GM23338 (cell line): ENCODE data around the gene PPP1R36. TPM values are rescaled to one million over a fixed set of nuclear protein-coding genes. Genes with fewer than 3 reads are reported as not detected.

Source experiments
- CREB1 ChIP-seq: fragments of 250-450 bp; sonication (Bioruptor Pico); IDR thresholded peaks from 2 replicates; pipeline ENCODE4 v1.5.0; 2020; ENCODE audit warnings: low read depth, mild to moderate bottlenecking, moderate library complexity
- EZH2phosphoT487 ChIP-seq: fragments of 200-600 bp; sonication (generic); IDR thresholded peaks from one replicate; pipeline ENCODE4 v1.8.1; 2018; ENCODE audit warnings: antibody characterized with exemption; ENCODE audit not compliant: unreplicated experiment
- JUNB ChIP-seq: IDR thresholded peaks from one replicate; pipeline ENCODE4 v1.6.1; 2016; ENCODE audit warnings: antibody characterized with exemption; ENCODE audit not compliant: unreplicated experiment
- POLR2AphosphoS5 ChIP-seq: IDR thresholded peaks from 2 replicates; pipeline ENCODE4 v1.6.1; 2016; ENCODE audit warnings: antibody characterized with exemption, low read depth
- STAT1 ChIP-seq: IDR thresholded peaks from one replicate; pipeline ENCODE4 v1.6.1; 2016; ENCODE audit warnings: antibody characterized with exemption; ENCODE audit not compliant: unreplicated experiment
- ZNF114 ChIP-seq: fragments of 250-450 bp; sonication (Bioruptor Pico); IDR thresholded peaks from 2 replicates; pipeline ENCODE4 v1.5.0; 2020; ENCODE audit warnings: mild to moderate bottlenecking, moderate library complexity
- ZNF331 ChIP-seq: fragments of 250-450 bp; sonication (Bioruptor Pico); IDR thresholded peaks from 2 replicates; pipeline ENCODE4 v1.5.0; 2020; ENCODE audit warnings: low read depth, mild to moderate bottlenecking, moderate library complexity
- polyA plus RNA-seq: library from polyadenylated mRNA; unstranded; fragments of >200 nt; fragmentation: Nextera tagmentation; extraction: Ambion mirVana; gene quantifications from 2 replicates; pipeline ENCODE4 v1.2.1, GENCODE V29; 2016
- total RNA-seq: library from RNA; depleted of rRNA; stranded (reverse); fragments of >200 nt; shearing (Covaris generic); gene quantifications from 2 replicates; pipeline ENCODE4 v1.2.3, GENCODE V29; 2014
- TF ChIP-seq, protein P1 (sequence below): fragments of 250-450 bp; sonication (Bioruptor Pico); IDR thresholded peaks from 2 replicates; pipeline ENCODE4 v1.5.0; 2020; ENCODE audit warnings: mild to moderate bottlenecking, moderate library complexity
- TF ChIP-seq, protein P2 (sequence below): IDR thresholded peaks from one replicate; pipeline ENCODE4 v1.6.1; 2018; ENCODE audit warnings: antibody characterized with exemption; ENCODE audit not compliant: unreplicated experiment

PPP1R36 gene
- total and polyA plus RNA-seq, 2 experiments from 2014 or later = 0.42 to 1.4 TPM

DNA sequence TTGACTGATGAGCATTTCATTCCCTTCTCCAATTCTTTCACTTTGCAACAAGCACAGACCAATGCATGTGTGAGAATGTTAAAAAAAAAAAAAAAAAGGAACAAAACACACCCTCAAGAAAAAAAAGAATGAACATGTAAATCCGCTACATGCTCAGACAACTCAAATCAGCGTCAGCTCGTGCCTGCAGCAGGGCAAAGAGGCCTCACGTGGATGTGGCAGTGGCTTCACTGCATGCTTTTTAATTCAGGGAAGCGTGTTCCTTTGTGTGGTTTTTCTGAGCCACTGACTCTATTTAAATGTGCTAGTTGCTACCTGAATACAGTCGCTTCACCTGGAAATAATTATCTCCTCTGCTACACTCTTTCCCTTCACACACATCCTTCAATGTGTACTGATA lies 55.1 kb downstream of the PPP1R36 start (continued):
- TF ChIP-seq, protein P1, sequence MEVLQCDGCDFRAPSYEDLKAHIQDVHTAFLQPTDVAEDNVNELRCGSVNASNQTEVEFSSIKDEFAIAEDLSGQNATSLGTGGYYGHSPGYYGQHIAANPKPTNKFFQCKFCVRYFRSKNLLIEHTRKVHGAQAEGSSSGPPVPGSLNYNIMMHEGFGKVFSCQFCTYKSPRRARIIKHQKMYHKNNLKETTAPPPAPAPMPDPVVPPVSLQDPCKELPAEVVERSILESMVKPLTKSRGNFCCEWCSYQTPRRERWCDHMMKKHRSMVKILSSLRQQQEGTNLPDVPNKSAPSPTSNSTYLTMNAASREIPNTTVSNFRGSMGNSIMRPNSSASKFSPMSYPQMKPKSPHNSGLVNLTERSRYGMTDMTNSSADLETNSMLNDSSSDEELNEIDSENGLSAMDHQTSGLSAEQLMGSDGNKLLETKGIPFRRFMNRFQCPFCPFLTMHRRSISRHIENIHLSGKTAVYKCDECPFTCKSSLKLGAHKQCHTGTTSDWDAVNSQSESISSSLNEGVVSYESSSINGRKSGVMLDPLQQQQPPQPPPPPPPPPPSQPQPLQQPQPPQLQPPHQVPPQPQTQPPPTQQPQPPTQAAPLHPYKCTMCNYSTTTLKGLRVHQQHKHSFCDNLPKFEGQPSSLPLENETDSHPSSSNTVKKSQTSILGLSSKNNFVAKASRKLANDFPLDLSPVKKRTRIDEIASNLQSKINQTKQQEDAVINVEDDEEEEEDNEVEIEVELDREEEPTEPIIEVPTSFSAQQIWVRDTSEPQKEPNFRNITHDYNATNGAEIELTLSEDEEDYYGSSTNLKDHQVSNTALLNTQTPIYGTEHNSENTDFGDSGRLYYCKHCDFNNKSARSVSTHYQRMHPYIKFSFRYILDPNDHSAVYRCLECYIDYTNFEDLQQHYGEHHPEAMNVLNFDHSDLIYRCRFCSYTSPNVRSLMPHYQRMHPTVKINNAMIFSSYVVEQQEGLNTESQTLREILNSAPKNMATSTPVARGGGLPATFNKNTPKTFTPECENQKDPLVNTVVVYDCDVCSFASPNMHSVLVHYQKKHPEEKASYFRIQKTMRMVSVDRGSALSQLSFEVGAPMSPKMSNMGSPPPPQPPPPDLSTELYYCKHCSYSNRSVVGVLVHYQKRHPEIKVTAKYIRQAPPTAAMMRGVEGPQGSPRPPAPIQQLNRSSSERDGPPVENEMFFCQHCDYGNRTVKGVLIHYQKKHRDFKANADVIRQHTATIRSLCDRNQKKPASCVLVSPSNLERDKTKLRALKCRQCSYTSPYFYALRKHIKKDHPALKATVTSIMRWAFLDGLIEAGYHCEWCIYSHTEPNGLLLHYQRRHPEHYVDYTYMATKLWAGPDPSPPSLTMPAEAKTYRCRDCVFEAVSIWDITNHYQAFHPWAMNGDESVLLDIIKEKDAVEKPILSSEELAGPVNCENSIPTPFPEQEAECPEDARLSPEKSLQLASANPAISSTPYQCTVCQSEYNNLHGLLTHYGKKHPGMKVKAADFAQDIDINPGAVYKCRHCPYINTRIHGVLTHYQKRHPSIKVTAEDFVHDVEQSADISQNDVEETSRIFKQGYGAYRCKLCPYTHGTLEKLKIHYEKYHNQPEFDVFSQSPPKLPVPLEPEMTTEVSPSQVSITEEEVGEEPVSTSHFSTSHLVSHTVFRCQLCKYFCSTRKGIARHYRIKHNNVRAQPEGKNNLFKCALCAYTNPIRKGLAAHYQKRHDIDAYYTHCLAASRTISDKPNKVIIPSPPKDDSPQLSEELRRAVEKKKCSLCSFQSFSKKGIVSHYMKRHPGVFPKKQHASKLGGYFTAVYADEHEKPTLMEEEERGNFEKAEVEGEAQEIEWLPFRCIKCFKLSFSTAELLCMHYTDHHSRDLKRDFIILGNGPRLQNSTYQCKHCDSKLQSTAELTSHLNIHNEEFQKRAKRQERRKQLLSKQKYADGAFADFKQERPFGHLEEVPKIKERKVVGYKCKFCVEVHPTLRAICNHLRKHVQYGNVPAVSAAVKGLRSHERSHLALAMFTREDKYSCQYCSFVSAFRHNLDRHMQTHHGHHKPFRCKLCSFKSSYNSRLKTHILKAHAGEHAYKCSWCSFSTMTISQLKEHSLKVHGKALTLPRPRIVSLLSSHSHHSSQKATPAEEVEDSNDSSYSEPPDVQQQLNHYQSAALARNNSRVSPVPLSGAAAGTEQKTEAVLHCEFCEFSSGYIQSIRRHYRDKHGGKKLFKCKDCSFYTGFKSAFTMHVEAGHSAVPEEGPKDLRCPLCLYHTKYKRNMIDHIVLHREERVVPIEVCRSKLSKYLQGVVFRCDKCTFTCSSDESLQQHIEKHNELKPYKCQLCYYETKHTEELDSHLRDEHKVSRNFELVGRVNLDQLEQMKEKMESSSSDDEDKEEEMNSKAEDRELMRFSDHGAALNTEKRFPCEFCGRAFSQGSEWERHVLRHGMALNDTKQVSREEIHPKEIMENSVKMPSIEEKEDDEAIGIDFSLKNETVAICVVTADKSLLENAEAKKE (CRISPR knock-in tag) = no peak
- TF ChIP-seq CREB1 = no peak
- no peak for TF ChIP-seq JUNB
- TF ChIP-seq STAT1 = no peak
- TF ChIP-seq ZNF114 (CRISPR knock-in tag) = no peak
- TF ChIP-seq POLR2AphosphoS5 = no peak
- TF ChIP-seq, protein P2, sequence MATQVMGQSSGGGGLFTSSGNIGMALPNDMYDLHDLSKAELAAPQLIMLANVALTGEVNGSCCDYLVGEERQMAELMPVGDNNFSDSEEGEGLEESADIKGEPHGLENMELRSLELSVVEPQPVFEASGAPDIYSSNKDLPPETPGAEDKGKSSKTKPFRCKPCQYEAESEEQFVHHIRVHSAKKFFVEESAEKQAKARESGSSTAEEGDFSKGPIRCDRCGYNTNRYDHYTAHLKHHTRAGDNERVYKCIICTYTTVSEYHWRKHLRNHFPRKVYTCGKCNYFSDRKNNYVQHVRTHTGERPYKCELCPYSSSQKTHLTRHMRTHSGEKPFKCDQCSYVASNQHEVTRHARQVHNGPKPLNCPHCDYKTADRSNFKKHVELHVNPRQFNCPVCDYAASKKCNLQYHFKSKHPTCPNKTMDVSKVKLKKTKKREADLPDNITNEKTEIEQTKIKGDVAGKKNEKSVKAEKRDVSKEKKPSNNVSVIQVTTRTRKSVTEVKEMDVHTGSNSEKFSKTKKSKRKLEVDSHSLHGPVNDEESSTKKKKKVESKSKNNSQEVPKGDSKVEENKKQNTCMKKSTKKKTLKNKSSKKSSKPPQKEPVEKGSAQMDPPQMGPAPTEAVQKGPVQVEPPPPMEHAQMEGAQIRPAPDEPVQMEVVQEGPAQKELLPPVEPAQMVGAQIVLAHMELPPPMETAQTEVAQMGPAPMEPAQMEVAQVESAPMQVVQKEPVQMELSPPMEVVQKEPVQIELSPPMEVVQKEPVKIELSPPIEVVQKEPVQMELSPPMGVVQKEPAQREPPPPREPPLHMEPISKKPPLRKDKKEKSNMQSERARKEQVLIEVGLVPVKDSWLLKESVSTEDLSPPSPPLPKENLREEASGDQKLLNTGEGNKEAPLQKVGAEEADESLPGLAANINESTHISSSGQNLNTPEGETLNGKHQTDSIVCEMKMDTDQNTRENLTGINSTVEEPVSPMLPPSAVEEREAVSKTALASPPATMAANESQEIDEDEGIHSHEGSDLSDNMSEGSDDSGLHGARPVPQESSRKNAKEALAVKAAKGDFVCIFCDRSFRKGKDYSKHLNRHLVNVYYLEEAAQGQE = no peak
- no peak for TF ChIP-seq ZNF331
- TF ChIP-seq EZH2phosphoT487 = no peak
